K562 (cell line): Measurements from ENCODE around the gene TSPYL4. TPM values are rescaled to one million over a fixed set of nuclear protein-coding genes. Genes with fewer than 3 reads are reported as not detected.

Source experiments
- HDAC1 ChIP-seq, 2 experiments: fragments of 450-650 bp; IDR thresholded peaks; 2 replicates each; pipeline ENCODE4 v1.6.1; 2016 to 2017; ENCODE audit warnings: inconsistent platforms in 1 of 2, mild to moderate bottlenecking in 1 of 2, moderate library complexity in 1 of 2
- MECOM ChIP-seq: fragments of 250-450 bp; sonication (Bioruptor Pico); IDR thresholded peaks from 2 replicates; pipeline ENCODE4 v1.8.0; 2022; ENCODE audit warnings: inconsistent platforms
- POLR2B ChIP-seq: fragments of 450-650 bp; IDR thresholded peaks from 2 replicates; pipeline ENCODE4 v1.6.1; 2018; ENCODE audit warnings: low read depth; ENCODE audit not compliant: partially characterized antibody
- SIN3A ChIP-seq, 2 experiments: fragments of 150-350 bp in 1 of 2; IDR thresholded peaks; 2 replicates each; pipeline ENCODE4 v1.6.1; 2011 to 2016; ENCODE audit warnings: borderline replicate concordance in 2 of 2, low read depth in 2 of 2, low read length in 2 of 2, mild to moderate bottlenecking in 2 of 2, moderate library complexity in 2 of 2; ENCODE audit not compliant: control insufficient read depth in 1 of 2
- TBL1XR1 ChIP-seq, 2 experiments: IDR thresholded peaks; 2 replicates each; pipeline ENCODE4 v1.6.1; 2012; ENCODE audit warnings: improper control_type of control experiment in 2 of 2, low read length in 2 of 2, mild to moderate bottlenecking in 1 of 2
- TEAD4 ChIP-seq, 2 experiments: sonication (generic) in 1 of 2; formaldehyde crosslinking in 1 of 2; IDR thresholded peaks; 2 replicates each; pipeline versions ENCODE4 v1.6.1 to v1.8.0; 2012 to 2022; ENCODE audit warnings: borderline replicate concordance in 1 of 2, inconsistent platforms in 1 of 2, low read length in 1 of 2, mild to moderate bottlenecking in 1 of 2, missing genetic modification reagents in 1 of 2
- polyA plus RNA-seq, 8 experiments: library from polyadenylated mRNA; depleted of rRNA in 4 of 8; stranded (reverse) in 5 of 8; unstranded in 3 of 8; fragments of >200 nt; fragmentation: Nextera tagmentation in 2 of 8; fragmentation: Illumina TruSeq in 1 of 8; extraction: Ambion mirVana in 2 of 8; extraction: Trizol in 1 of 8; gene quantifications; 2 replicates each; pipeline versions ENCODE4 v1.2.1 to v1.2.3, GENCODE V29; 2011 to 2014; ENCODE audit warnings: inconsistent platforms in 1 of 8, missing spikeins in 1 of 8
- total RNA-seq, 7 experiments: library from RNA; depleted of rRNA in 6 of 7; stranded (reverse); fragments of >200 nt in 6 of 7; fragmentation: Illumina TruSeq in 2 of 7; extraction: Trizol in 2 of 7; gene quantifications; 2 replicates each; pipeline versions ENCODE4 v1.2.1 to v1.2.3, GENCODE V29; 2011 to 2021; ENCODE audit warnings: low replicate concordance in 1 of 7
- TF ChIP-seq, protein P1 (sequence below), 2 experiments: fragments of 450-650 bp in 1 of 2; sonication (generic) in 1 of 2; formaldehyde crosslinking in 1 of 2; IDR thresholded peaks in 1 of 2; conservative IDR thresholded peaks in 1 of 2; 2 replicates each; pipeline versions ENCODE4 v1.6.1 to v1.8.1; 2016 to 2023; ENCODE audit warnings: mild to moderate bottlenecking in 2 of 2, moderate library complexity in 2 of 2, inconsistent platforms in 1 of 2, missing genetic modification reagents in 1 of 2
- TF ChIP-seq, protein P2 (sequence below): fragments of 450-650 bp; formaldehyde crosslinking; IDR thresholded peaks from 2 replicates; pipeline ENCODE4 v1.4.0; 2022; ENCODE audit warnings: mild to moderate bottlenecking, moderate library complexity
- TF ChIP-seq, protein P3 (sequence below): fragments of 450-650 bp; IDR thresholded peaks from 2 replicates; pipeline ENCODE4 v1.6.1; 2016; ENCODE audit warnings: mild to moderate bottlenecking, moderate library complexity
- TF ChIP-seq, protein P4 (sequence below): fragments of 250-450 bp; sonication (Bioruptor Pico); IDR thresholded peaks from 2 replicates; pipeline ENCODE4 v1.4.0; 2020; ENCODE audit warnings: borderline replicate concordance

The TSPYL4 gene
- total and polyA plus RNA-seq, 9 of the 15 experiments (the other 6 are each of a cell fraction or from before 2014, with no cell fraction given) = 0.69 to 18.0 (median 9.1) TPM

DNA sequence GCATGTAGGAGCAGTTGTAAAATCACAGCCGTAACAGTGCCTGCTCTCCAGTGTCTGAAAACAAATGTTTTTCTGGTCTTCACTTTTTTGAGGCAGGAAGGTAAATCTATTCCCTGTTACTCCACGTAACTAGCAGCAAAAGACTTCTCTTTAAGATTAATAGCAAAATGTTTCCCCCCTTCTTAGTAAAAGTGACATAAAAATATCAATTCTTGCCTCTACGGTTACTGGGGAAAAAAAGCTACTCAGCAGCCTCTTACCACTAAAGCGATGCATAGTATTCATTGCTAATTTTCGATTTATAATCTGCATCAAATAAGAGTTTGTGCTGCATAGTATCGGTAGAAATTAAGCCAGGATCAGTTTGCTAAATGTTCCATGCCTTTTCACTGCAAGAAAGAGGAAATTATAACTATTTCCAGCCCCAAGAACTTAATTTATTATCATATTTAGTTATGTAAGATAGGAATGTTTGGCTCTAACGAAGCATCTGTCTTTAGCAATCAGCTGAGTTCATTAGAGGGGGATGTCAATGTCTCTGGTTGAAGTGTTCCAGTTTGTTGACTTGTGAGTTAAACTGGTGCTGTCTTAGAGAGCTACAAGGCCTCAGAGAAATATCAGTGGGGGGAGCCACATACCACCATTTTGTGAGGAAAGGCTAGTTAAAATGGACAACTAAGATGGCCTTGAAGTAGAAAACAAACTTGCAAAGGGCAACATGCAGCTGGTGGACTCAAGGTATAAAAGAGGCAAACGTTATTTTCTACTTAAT lies 26.5 kb upstream of the TSPYL4 start (continued):
- TF ChIP-seq, protein P1, sequence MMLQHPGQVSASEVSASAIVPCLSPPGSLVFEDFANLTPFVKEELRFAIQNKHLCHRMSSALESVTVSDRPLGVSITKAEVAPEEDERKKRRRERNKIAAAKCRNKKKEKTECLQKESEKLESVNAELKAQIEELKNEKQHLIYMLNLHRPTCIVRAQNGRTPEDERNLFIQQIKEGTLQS (IDR thresholded peaks at IDR 0.05) = no peak
- TF ChIP-seq, protein P1 (CRISPR knock-in tag; conservative IDR thresholded peaks at IDR 0.05) = no peak
- TF ChIP-seq, protein P2, sequence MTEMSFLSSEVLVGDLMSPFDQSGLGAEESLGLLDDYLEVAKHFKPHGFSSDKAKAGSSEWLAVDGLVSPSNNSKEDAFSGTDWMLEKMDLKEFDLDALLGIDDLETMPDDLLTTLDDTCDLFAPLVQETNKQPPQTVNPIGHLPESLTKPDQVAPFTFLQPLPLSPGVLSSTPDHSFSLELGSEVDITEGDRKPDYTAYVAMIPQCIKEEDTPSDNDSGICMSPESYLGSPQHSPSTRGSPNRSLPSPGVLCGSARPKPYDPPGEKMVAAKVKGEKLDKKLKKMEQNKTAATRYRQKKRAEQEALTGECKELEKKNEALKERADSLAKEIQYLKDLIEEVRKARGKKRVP (CRISPR knock-in tag) = no peak
- TF ChIP-seq HDAC1 (IDR thresholded peaks at IDR 0.05) (no peak), SIN3A (IDR thresholded peaks at IDR 0.05; ENCODE audit: borderline replicate concordance in 2 of 2, control insufficient read depth in 1 of 2, low read depth in 2 of 2, low read length in 2 of 2) (no peak), TEAD4 (IDR thresholded peaks at IDR 0.05; ENCODE audit: low read length) (peak; percentile 84), TEAD4 (CRISPR knock-in tag; IDR thresholded peaks at IDR 0.05; ENCODE audit: borderline replicate concordance) (no peak), MECOM (CRISPR knock-in tag) (no peak), POLR2B (no peak), TBL1XR1 (IDR thresholded peaks at IDR 0.05; ENCODE audit: low read length in 2 of 2) (no peak)
- TF ChIP-seq, protein P3, sequence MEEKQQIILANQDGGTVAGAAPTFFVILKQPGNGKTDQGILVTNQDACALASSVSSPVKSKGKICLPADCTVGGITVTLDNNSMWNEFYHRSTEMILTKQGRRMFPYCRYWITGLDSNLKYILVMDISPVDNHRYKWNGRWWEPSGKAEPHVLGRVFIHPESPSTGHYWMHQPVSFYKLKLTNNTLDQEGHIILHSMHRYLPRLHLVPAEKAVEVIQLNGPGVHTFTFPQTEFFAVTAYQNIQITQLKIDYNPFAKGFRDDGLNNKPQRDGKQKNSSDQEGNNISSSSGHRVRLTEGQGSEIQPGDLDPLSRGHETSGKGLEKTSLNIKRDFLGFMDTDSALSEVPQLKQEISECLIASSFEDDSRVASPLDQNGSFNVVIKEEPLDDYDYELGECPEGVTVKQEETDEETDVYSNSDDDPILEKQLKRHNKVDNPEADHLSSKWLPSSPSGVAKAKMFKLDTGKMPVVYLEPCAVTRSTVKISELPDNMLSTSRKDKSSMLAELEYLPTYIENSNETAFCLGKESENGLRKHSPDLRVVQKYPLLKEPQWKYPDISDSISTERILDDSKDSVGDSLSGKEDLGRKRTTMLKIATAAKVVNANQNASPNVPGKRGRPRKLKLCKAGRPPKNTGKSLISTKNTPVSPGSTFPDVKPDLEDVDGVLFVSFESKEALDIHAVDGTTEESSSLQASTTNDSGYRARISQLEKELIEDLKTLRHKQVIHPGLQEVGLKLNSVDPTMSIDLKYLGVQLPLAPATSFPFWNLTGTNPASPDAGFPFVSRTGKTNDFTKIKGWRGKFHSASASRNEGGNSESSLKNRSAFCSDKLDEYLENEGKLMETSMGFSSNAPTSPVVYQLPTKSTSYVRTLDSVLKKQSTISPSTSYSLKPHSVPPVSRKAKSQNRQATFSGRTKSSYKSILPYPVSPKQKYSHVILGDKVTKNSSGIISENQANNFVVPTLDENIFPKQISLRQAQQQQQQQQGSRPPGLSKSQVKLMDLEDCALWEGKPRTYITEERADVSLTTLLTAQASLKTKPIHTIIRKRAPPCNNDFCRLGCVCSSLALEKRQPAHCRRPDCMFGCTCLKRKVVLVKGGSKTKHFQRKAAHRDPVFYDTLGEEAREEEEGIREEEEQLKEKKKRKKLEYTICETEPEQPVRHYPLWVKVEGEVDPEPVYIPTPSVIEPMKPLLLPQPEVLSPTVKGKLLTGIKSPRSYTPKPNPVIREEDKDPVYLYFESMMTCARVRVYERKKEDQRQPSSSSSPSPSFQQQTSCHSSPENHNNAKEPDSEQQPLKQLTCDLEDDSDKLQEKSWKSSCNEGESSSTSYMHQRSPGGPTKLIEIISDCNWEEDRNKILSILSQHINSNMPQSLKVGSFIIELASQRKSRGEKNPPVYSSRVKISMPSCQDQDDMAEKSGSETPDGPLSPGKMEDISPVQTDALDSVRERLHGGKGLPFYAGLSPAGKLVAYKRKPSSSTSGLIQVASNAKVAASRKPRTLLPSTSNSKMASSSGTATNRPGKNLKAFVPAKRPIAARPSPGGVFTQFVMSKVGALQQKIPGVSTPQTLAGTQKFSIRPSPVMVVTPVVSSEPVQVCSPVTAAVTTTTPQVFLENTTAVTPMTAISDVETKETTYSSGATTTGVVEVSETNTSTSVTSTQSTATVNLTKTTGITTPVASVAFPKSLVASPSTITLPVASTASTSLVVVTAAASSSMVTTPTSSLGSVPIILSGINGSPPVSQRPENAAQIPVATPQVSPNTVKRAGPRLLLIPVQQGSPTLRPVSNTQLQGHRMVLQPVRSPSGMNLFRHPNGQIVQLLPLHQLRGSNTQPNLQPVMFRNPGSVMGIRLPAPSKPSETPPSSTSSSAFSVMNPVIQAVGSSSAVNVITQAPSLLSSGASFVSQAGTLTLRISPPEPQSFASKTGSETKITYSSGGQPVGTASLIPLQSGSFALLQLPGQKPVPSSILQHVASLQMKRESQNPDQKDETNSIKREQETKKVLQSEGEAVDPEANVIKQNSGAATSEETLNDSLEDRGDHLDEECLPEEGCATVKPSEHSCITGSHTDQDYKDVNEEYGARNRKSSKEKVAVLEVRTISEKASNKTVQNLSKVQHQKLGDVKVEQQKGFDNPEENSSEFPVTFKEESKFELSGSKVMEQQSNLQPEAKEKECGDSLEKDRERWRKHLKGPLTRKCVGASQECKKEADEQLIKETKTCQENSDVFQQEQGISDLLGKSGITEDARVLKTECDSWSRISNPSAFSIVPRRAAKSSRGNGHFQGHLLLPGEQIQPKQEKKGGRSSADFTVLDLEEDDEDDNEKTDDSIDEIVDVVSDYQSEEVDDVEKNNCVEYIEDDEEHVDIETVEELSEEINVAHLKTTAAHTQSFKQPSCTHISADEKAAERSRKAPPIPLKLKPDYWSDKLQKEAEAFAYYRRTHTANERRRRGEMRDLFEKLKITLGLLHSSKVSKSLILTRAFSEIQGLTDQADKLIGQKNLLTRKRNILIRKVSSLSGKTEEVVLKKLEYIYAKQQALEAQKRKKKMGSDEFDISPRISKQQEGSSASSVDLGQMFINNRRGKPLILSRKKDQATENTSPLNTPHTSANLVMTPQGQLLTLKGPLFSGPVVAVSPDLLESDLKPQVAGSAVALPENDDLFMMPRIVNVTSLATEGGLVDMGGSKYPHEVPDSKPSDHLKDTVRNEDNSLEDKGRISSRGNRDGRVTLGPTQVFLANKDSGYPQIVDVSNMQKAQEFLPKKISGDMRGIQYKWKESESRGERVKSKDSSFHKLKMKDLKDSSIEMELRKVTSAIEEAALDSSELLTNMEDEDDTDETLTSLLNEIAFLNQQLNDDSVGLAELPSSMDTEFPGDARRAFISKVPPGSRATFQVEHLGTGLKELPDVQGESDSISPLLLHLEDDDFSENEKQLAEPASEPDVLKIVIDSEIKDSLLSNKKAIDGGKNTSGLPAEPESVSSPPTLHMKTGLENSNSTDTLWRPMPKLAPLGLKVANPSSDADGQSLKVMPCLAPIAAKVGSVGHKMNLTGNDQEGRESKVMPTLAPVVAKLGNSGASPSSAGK = no peak
- TF ChIP-seq, protein P4, sequence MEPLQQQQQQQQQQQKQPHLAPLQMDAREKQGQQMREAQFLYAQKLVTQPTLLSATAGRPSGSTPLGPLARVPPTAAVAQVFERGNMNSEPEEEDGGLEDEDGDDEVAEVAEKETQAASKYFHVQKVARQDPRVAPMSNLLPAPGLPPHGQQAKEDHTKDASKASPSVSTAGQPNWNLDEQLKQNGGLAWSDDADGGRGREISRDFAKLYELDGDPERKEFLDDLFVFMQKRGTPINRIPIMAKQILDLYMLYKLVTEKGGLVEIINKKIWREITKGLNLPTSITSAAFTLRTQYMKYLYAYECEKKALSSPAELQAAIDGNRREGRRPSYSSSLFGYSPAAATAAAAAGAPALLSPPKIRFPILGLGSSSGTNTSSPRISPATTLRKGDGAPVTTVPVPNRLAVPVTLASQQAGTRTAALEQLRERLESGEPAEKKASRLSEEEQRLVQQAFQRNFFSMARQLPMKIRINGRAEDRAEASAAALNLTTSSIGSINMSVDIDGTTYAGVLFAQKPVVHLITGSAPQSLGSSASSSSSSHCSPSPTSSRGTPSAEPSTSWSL (CRISPR knock-in tag) = no peak
